SK-N-SH (cell line): ENCODE data around the gene LARP6. TPM values are rescaled to one million over a fixed set of nuclear protein-coding genes. Genes with fewer than 3 reads are reported as not detected.

Source experiments
- CTCF ChIA-PET: fragments of 300-600, 350-600 bp; formaldehyde crosslinking; extraction: SDS; loops from one replicate; lab custom pipeline; 2021; lab: Yijun Ruan, JAX
- POLR2A ChIA-PET: fragments of 350-600 bp; sonication (Branson Sonifier 250); formaldehyde crosslinking; extraction: SDS; loops from one replicate; lab custom pipeline; 2020; ENCODE audit warnings: antibody characterized with exemption, inconsistent platforms; lab: Yijun Ruan, JAX
- DNase-seq: peaks from one replicate; pipeline ENCODE4 v3.0.0; 2012
- H2AFZ ChIP-seq: fragments of 200-600 bp; sonication (generic); 2 replicates; pipeline ENCODE4 v1.8.1; 2016; ENCODE audit warnings: antibody characterized with exemption, mild to moderate bottlenecking, low read depth
- H3F3A ChIP-seq: fragments of 200-600 bp; sonication (generic); replicated peaks from 2 replicates; pipeline ENCODE3; 2016; ENCODE audit warnings: antibody characterized with exemption, mild to moderate bottlenecking; ENCODE audit not compliant: insufficient read depth
- H3K27ac ChIP-seq, 2 experiments: fragments of 200-500 bp in 1 of 2; fragments of 200-600 bp in 1 of 2; sonication (Bioruptor generic) in 1 of 2; sonication (generic), shearing (Covaris generic) in 1 of 2; 2 replicates each; pipeline versions ENCODE4 v1.5.1 to v1.6.1; 2014 to 2016; ENCODE audit warnings: low read depth in 2 of 2, inconsistent platforms in 1 of 2, low read length in 1 of 2, mild to moderate bottlenecking in 1 of 2, mixed read lengths in 1 of 2
- H3K27me3 ChIP-seq: fragments of 200-600 bp; sonication (generic), shearing (Covaris generic); 2 replicates; pipeline ENCODE4 v1.6.1; 2016; ENCODE audit warnings: mixed run types; ENCODE audit not compliant: insufficient read depth
- H3K36me3 ChIP-seq, 2 experiments: fragments of 200-500 bp in 1 of 2; fragments of 200-600 bp in 1 of 2; sonication (Bioruptor generic) in 1 of 2; sonication (generic) in 1 of 2; replicated peaks in 1 of 2; 2 replicates each; pipeline versions ENCODE3 to v1.5.1; 2014 to 2016; ENCODE audit warnings: low read length in 1 of 2, mild to moderate bottlenecking in 1 of 2; ENCODE audit not compliant: insufficient read depth in 2 of 2, control insufficient read depth in 1 of 2
- H3K4me1 ChIP-seq, 2 experiments: fragments of 200-500 bp in 1 of 2; fragments of 200-600 bp in 1 of 2; sonication (Bioruptor generic) in 1 of 2; sonication (generic), shearing (Covaris generic) in 1 of 2; 2 replicates each; pipeline versions ENCODE4 v1.5.1 to v1.6.1; 2014 to 2016; ENCODE audit warnings: low read depth in 1 of 2, low read length in 1 of 2, mixed run types in 1 of 2; ENCODE audit not compliant: insufficient read depth in 2 of 2, control insufficient read depth in 1 of 2
- H3K4me2 ChIP-seq: fragments of 200-600 bp; sonication (generic), shearing (Covaris generic); 2 replicates; pipeline ENCODE4 v1.6.1; 2017; ENCODE audit warnings: mixed run types
- H3K4me3 ChIP-seq, 2 experiments: fragments of 200-500 bp in 1 of 2; fragments of 200-600 bp in 1 of 2; sonication (Bioruptor generic) in 1 of 2; sonication (generic), shearing (Covaris generic) in 1 of 2; 2 replicates each; pipeline versions ENCODE4 v1.5.1 to v1.8.1; 2014 to 2016; ENCODE audit warnings: low read depth in 2 of 2, inconsistent platforms in 1 of 2, low read length in 1 of 2, mild to moderate bottlenecking in 1 of 2, mixed read lengths in 1 of 2, moderate library complexity in 1 of 2
- H3K79me2 ChIP-seq: fragments of 200-600 bp; sonication (generic); 2 replicates; pipeline ENCODE4 v1.8.1; 2017; ENCODE audit warnings: mild to moderate bottlenecking; ENCODE audit not compliant: insufficient read depth
- H3K9ac ChIP-seq: fragments of 200-600 bp; sonication (generic); 2 replicates; pipeline ENCODE4 v1.6.1; 2017; ENCODE audit warnings: mixed run types
- H3K9me2 ChIP-seq: fragments of 200-600 bp; sonication (generic); 2 replicates; pipeline ENCODE4 v1.6.1; 2017; ENCODE audit warnings: mixed run types
- H3K9me3 ChIP-seq: fragments of 200-600 bp; sonication (generic); 2 replicates; pipeline ENCODE4 v1.6.1; 2017; ENCODE audit warnings: mixed run types, mild to moderate bottlenecking, moderate library complexity
- H4K20me1 ChIP-seq: fragments of 200-600 bp; sonication (generic); 2 replicates; pipeline ENCODE4 v1.6.1; 2017; ENCODE audit warnings: mild to moderate bottlenecking, mixed run types; ENCODE audit not compliant: insufficient read depth
- CHD2 ChIP-seq: fragments of 150-350 bp; IDR thresholded peaks from 2 replicates; pipeline ENCODE4 v1.6.1; 2018; ENCODE audit warnings: low read length; ENCODE audit not compliant: partially characterized antibody
- EP300 ChIP-seq, 2 experiments: IDR thresholded peaks; 2 replicates each; pipeline versions ENCODE4 v1.4.0 to v1.6.1; 2012; ENCODE audit warnings: borderline replicate concordance in 1 of 2, low read depth in 1 of 2, low read length in 1 of 2
- EZH2phosphoT487 ChIP-seq: fragments of 200-600 bp; sonication (generic); IDR thresholded peaks from 2 replicates; pipeline ENCODE4 v1.6.1; 2017; ENCODE audit warnings: low read depth, mixed run types, mild to moderate bottlenecking, antibody characterized with exemption, moderate library complexity, borderline replicate concordance
- FOSL2 ChIP-seq: IDR thresholded peaks from 2 replicates; pipeline ENCODE4 v1.4.0; 2012; ENCODE audit warnings: low read depth, mild to moderate bottlenecking, moderate library complexity, borderline replicate concordance
- JUND ChIP-seq: IDR thresholded peaks from 2 replicates; pipeline ENCODE4 v1.4.0; 2012
- MEF2A ChIP-seq: IDR thresholded peaks from 2 replicates; pipeline ENCODE4 v1.4.0; 2012; ENCODE audit warnings: low read depth, borderline replicate concordance
- POLR2AphosphoS5 ChIP-seq: IDR thresholded peaks from 2 replicates; pipeline ENCODE4 v1.6.1; 2012; ENCODE audit warnings: low read depth, low read length
- RAD21 ChIP-seq: IDR thresholded peaks from 2 replicates; pipeline ENCODE4 v1.6.1; 2012; ENCODE audit warnings: mild to moderate bottlenecking, low read length
- RFX5 ChIP-seq: IDR thresholded peaks from 2 replicates; pipeline ENCODE4 v1.6.1; 2012; ENCODE audit warnings: mild to moderate bottlenecking, improper control_type of control experiment, low read length
- RXRA ChIP-seq: IDR thresholded peaks from 2 replicates; pipeline ENCODE4 v1.4.0; 2012; ENCODE audit warnings: low read depth, mild to moderate bottlenecking, borderline replicate concordance
- TAF1 ChIP-seq: IDR thresholded peaks from 2 replicates; pipeline ENCODE4 v1.6.1; 2012; ENCODE audit warnings: low read depth, mild to moderate bottlenecking, low read length, moderate library complexity, borderline replicate concordance
- TCF12 ChIP-seq: IDR thresholded peaks from 2 replicates; pipeline ENCODE4 v1.4.0; 2012
- YY1 ChIP-seq: IDR thresholded peaks from 2 replicates; pipeline ENCODE4 v1.4.0; 2012; ENCODE audit warnings: low read depth, mild to moderate bottlenecking
- WGBS: methylation state at CpG from one replicate; pipeline ENCODE4 v1.1.6; 2017; ENCODE audit warnings: low lambda C conversion rate; 5-methylcytosine and 5-hydroxymethylcytosine counted together
- polyA plus RNA-seq, 3 experiments: library from polyadenylated mRNA; depleted of rRNA; stranded (reverse); fragments of >200 nt; gene quantifications; 2 replicates each; pipeline ENCODE4 v1.2.3, GENCODE V29; 2012
- TF ChIP-seq, protein P1 (sequence below): fragments of 200-600 bp; sonication (generic); IDR thresholded peaks from 2 replicates; pipeline ENCODE4 v1.6.1; 2017; ENCODE audit warnings: antibody characterized with exemption, mild to moderate bottlenecking, moderate library complexity
- TF ChIP-seq, protein P2 (sequence below): IDR thresholded peaks from 2 replicates; pipeline ENCODE4; 2012
- TF ChIP-seq, protein P3 (sequence below): fragments of 150-350 bp; IDR thresholded peaks from 2 replicates; pipeline ENCODE4 v1.6.1; 2016; ENCODE audit warnings: mild to moderate bottlenecking, low read depth, low read length
- TF ChIP-seq, protein P4 (sequence below): IDR thresholded peaks from 2 replicates; pipeline ENCODE4 v1.4.0; 2012; ENCODE audit warnings: low read depth, borderline replicate concordance

Gene LARP6
- polyA plus RNA-seq, 1 of the 3 experiments (the other 2 are of a cell fraction), result 236 TPM

DNA sequence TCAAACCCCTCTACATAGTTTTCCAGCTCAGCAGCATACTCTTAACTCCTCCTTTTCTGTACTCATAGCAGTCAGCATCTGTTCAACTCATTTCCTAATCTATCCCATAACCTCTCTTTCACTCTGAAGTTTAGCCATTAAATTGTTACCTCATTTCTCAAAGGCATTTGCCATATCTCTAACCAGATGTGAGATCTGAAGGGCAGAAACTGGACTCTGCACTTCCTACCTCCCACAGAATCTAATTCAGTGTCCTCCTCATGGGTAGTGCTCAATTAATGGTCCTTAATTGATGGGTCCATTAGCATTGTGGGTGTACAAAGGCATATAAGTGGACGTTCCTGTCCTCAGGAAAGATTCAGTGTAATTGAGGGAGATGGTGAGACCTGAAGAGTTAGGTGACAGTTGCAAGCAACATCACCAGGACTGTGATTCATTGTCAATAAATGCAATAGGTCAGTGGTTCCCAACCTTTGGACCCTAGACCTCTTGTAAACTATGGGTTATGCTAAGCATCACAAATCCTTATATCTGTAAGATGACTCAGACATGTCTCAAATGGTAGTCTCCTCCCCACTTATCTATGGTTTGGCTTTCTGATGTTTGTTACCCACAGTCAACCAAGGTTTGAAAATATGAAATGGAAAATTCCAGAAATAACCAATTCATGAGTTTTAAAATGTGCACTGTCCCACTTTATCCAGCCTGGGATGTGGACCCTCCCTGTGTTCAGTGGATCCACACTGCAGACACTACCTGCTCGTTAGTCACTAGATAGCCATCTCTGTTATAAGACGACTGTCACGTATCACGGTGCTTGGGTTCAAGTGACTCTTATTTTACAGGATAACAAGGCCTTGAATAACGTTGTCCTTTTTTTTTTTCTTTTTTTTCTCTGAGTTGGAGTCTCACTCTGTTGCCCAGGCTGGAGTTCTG, 65.6 kb downstream of the LARP6 start:
- Histone ChIP-seq H3K27me3 (no peaks in the 10 kb centered on the region), H3F3A (peaks cover 46% of the 10 kb centered on the region), H3K9me2 (no peaks in the 10 kb centered on the region), H2AFZ (no peak overlapping the region), H3K4me2 (peak overlapping the region; percentile 16; the same call in 1 of the 2 replicates), H3K36me3 (no peaks in the 10 kb centered on the region), H3K9me3 (no peaks in the 10 kb centered on the region), H3K9ac (no peak overlapping the region), H4K20me1 (no peaks in the 10 kb centered on the region), H3K4me1 (peaks cover 0 to 45% of the 10 kb centered on the region in 2 experiments; a peak in 3 of 4 replicates), H3K4me3 (no peak overlapping the region), H3K27ac (peak overlapping the region in 1 of 2 experiments; percentile 69; a peak in 3 of 4 replicates), H3K79me2 (peaks cover 7% of the 10 kb centered on the region; the same call in 1 of the 2 replicates)
- TF ChIP-seq FOSL2 (peak; percentile 51; the same call in 1 of the 2 replicates), YY1 (no peak), JUND (peak; percentile 53; the same call in 1 of the 2 replicates), CHD2 (no peak), TCF12 (peak; percentile 32; the same call in 1 of the 2 replicates), RXRA (0 out of 2 replicates have a peak, but pooled peaks have one; percentile 12)
- TF ChIP-seq, protein P1, sequence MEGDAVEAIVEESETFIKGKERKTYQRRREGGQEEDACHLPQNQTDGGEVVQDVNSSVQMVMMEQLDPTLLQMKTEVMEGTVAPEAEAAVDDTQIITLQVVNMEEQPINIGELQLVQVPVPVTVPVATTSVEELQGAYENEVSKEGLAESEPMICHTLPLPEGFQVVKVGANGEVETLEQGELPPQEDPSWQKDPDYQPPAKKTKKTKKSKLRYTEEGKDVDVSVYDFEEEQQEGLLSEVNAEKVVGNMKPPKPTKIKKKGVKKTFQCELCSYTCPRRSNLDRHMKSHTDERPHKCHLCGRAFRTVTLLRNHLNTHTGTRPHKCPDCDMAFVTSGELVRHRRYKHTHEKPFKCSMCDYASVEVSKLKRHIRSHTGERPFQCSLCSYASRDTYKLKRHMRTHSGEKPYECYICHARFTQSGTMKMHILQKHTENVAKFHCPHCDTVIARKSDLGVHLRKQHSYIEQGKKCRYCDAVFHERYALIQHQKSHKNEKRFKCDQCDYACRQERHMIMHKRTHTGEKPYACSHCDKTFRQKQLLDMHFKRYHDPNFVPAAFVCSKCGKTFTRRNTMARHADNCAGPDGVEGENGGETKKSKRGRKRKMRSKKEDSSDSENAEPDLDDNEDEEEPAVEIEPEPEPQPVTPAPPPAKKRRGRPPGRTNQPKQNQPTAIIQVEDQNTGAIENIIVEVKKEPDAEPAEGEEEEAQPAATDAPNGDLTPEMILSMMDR, result no peak
- TF ChIP-seq, protein P2, sequence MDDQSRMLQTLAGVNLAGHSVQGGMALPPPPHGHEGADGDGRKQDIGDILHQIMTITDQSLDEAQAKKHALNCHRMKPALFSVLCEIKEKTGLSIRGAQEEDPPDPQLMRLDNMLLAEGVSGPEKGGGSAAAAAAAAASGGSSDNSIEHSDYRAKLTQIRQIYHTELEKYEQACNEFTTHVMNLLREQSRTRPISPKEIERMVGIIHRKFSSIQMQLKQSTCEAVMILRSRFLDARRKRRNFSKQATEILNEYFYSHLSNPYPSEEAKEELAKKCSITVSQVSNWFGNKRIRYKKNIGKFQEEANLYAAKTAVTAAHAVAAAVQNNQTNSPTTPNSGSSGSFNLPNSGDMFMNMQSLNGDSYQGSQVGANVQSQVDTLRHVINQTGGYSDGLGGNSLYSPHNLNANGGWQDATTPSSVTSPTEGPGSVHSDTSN, result no peak; the same call in 1 of the 2 replicates
- TF ChIP-seq, protein P3, sequence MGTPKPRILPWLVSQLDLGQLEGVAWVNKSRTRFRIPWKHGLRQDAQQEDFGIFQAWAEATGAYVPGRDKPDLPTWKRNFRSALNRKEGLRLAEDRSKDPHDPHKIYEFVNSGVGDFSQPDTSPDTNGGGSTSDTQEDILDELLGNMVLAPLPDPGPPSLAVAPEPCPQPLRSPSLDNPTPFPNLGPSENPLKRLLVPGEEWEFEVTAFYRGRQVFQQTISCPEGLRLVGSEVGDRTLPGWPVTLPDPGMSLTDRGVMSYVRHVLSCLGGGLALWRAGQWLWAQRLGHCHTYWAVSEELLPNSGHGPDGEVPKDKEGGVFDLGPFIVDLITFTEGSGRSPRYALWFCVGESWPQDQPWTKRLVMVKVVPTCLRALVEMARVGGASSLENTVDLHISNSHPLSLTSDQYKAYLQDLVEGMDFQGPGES, result no peak
- ChIA-PET CTCF (interaction anchor here (0.6 to 1.9 kb wide), 4 partner anchors 12 to 66 kb away, joined by 3 to 4 read pairs (median 3); no protein-coding TSS in a partner anchor), POLR2A (no interaction called here)
- DNase-seq, result no peak
- WGBS, result 45% methylated on average over 6 of the region's 6 CpGs

DNA sequence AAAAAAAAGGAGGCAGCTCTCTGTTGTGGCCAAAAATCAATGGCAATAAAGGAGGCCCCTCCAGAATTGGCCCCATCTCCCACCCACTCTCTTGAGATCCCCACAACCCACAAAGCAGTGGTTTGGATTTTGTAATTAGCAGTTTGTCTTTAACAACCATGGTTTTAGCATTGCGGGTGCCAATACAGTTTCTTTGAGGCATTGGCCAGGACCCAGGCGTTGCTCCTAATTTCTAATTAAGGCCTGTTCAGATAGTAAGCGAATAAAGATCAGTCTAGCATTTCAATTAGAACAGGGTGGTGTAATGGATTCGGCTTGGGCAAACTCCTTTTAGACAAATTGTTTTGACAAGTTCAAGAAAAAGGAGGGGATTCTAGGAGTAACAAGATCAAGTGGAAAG, 67.0 kb downstream of the LARP6 start:
- Histone ChIP-seq H3K79me2 (no peaks in the 10 kb centered on the region; the same call in 1 of the 2 replicates), H2AFZ (no peak overlapping the region), H3K9me2 (no peaks in the 10 kb centered on the region), H3F3A (peaks cover 41% of the 10 kb centered on the region), H3K4me3 (no peak overlapping the region), H3K4me2 (no peak overlapping the region), H3K27ac (no peak overlapping the region), H3K4me1 (peaks cover 0 to 37% of the 10 kb centered on the region in 2 experiments; a peak in 3 of 4 replicates), H3K9ac (no peak overlapping the region), H3K27me3 (no peaks in the 10 kb centered on the region), H4K20me1 (no peaks in the 10 kb centered on the region), H3K9me3 (no peaks in the 10 kb centered on the region), H3K36me3 (no peaks in the 10 kb centered on the region)
- no peak for DNase-seq
- WGBS, result 95% methylated on average over 4 of the region's 4 CpGs
- no peak for TF ChIP-seq FOSL2
- no peak for TF ChIP-seq RFX5
- TF ChIP-seq EP300 (IDR thresholded peaks at IDR 0.05; ENCODE audit: borderline replicate concordance in 1 of 2, low read depth in 1 of 2, low read length in 1 of 2), result no peak
- no peak for TF ChIP-seq RAD21
- no peak for TF ChIP-seq TAF1
- no peak for TF ChIP-seq YY1
- TF ChIP-seq, protein P2, result no peak
- no peak for TF ChIP-seq EZH2phosphoT487
- TF ChIP-seq, protein P4, sequence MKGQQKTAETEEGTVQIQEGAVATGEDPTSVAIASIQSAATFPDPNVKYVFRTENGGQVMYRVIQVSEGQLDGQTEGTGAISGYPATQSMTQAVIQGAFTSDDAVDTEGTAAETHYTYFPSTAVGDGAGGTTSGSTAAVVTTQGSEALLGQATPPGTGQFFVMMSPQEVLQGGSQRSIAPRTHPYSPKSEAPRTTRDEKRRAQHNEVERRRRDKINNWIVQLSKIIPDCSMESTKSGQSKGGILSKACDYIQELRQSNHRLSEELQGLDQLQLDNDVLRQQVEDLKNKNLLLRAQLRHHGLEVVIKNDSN, result no peak
- TF ChIP-seq POLR2AphosphoS5, result no peak
- no peak for TF ChIP-seq TCF12
- TF ChIP-seq MEF2A, result no peak
- ChIA-PET CTCF (interaction anchor here (0.9 to 1.9 kb wide), 3 partner anchors 11 to 99 kb away, joined by 3 to 4 read pairs (median 3); no protein-coding TSS in a partner anchor), POLR2A (no interaction called here)
